AG04449 (cell line): Measurements from ENCODE around the gene ZNF667.

Source experiments
- CTCF ChIA-PET: fragments of 350-600 bp; formaldehyde crosslinking; extraction: SDS; loops from one replicate; lab custom pipeline; 2021; ENCODE audit warnings: antibody characterized with exemption; lab: Yijun Ruan, JAX
- POLR2A ChIA-PET: fragments of 400-600, 350-600 bp; formaldehyde crosslinking; extraction: SDS; loops from one replicate; lab custom pipeline; 2020; ENCODE audit warnings: antibody characterized with exemption, inconsistent platforms; lab: Yijun Ruan, JAX
- DNase-seq: peaks from one replicate; pipeline ENCODE4 v3.0.0-alpha.2; 2010; ENCODE audit warnings: low read depth, low spot score
- H3K4me3 ChIP-seq: 2 replicates; pipeline ENCODE4 v1.5.1; 2011; ENCODE audit warnings: low read depth, mild to moderate bottlenecking, control low read depth, low read length
- TF ChIP-seq, protein P1 (sequence below): IDR thresholded peaks from one replicate; pipeline ENCODE4 v1.5.1; 2011; ENCODE audit warnings: mild to moderate bottlenecking, moderate library complexity, low read length, control low read depth, inconsistent platforms; ENCODE audit not compliant: insufficient read depth; ENCODE audit errors: missing control alignments

ZNF667 gene

DNA sequence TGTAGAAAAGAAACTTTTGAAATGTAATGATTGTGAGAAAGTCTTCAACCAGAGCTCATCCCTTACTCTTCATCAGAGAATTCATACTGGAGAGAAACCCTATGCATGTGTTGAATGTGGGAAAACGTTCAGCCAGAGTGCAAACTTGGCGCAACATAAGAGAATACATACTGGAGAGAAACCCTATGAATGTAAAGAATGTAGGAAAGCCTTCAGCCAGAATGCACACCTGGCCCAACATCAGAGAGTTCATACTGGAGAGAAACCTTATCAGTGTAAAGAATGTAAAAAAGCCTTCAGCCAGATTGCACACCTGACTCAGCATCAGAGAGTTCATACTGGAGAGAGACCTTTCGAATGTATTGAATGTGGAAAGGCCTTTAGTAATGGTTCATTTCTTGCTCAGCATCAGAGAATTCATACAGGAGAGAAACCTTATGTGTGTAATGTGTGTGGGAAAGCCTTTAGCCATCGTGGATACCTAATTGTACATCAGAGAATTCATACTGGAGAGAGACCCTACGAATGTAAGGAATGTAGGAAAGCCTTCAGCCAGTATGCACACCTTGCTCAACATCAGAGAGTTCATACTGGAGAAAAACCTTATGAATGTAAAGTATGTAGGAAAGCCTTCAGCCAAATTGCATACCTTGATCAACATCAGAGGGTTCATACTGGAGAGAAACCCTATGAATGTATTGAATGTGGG lies 53.7 kb downstream of the ZNF667 start:
- TF ChIP-seq, protein P1, sequence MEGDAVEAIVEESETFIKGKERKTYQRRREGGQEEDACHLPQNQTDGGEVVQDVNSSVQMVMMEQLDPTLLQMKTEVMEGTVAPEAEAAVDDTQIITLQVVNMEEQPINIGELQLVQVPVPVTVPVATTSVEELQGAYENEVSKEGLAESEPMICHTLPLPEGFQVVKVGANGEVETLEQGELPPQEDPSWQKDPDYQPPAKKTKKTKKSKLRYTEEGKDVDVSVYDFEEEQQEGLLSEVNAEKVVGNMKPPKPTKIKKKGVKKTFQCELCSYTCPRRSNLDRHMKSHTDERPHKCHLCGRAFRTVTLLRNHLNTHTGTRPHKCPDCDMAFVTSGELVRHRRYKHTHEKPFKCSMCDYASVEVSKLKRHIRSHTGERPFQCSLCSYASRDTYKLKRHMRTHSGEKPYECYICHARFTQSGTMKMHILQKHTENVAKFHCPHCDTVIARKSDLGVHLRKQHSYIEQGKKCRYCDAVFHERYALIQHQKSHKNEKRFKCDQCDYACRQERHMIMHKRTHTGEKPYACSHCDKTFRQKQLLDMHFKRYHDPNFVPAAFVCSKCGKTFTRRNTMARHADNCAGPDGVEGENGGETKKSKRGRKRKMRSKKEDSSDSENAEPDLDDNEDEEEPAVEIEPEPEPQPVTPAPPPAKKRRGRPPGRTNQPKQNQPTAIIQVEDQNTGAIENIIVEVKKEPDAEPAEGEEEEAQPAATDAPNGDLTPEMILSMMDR = no peak
- no peak overlapping the region for H3K4me3 ChIP-seq
- ChIA-PET CTCF (no interaction called here), POLR2A (no interaction called here)
- DNase-seq = no peak

DNA sequence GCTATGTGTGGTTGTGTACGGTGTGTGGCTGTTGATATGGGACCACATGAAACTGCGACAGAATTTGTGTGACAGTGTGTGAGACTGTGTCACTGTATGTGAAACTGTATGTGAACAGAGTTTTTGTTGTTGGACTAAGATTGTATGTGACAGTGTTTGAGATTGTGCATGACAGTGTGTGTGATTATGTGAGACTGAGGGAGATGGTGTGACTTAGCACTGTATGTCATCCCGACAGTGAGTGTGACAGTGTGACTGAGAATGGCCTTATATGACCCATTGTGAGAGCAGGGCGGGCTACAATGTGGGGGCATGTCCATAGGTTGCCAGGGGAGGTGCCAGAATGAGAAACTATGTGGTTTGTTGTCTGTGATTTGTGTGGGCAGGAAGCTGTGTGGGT lies 72.1 kb downstream of the ZNF667 start:
- ChIA-PET POLR2A (no interaction called here), CTCF (no interaction called here)
- DNase-seq = no peak
- TF ChIP-seq, protein P1 = no peak
- peak overlapping the region; percentile 98 for H3K4me3 ChIP-seq

GRCh38 chr19:56404705-56405056 lies 72.5 kb downstream of the ZNF667 start:
- no peak for DNase-seq
- TF ChIP-seq, protein P1 = no peak
- POLR2A ChIA-PET = no interaction called here
- peak overlapping the region; percentile 98 for H3K4me3 ChIP-seq
- CTCF ChIA-PET = no interaction called here

DNA sequence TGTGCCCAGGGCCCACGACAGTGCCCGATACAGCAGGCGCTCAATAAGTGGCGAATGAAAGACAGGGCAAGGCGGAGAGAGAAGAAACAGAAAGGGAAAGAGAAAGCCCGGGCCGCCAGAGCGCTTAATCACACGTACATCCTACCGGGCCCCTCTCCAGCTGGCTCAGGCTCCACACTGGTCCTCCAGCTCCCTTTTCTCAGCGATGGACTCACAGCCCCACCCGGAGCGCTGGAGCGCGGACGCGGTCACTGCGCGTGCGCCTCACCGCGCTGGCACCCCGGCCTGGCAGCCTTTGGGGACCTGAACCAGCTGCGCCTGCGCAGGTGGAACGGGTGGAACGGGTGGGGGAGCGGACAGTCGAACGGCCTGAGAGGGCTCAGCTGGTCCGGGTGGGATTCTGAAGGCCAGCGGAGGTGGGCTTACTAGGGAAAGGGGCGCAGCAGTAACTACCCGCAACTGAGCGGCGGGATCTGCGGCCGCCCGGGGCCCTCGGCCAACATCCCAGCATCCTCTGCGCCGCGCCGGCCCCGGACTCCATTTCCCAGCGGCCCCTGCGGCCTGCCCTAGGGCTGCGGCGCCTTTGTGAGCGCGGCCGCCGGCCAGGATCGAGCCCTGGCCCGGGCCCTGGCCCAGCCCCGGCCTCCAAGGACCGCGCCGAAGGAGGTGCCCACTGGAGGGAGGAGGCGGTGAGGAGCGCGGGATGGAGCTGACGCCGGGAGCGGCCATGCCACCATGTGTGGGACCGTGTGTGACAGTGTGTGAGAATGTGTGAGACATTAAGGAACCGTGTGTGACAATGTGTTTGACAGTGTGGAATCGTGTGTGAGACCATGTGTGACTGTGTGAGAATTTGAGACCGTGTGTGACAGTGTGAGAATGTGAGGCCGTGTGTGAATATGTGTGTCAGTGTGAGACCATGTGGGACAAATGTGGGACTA lies 73.1 kb downstream of the ZNF667 start, which contains the start of gene ZNF583:
Gene ZNF583 (plus strand): TSS at position 569 of the 941 bp plus-strand sequence. CDS start 2,783 bp downstream, outside the sequence.
- peak; percentile 70 for DNase-seq
- ChIA-PET POLR2A (interaction anchor here (0.6 to 1.2 kb wide), 2 partner anchors 10 to 739 kb away, joined by 3 to 4 read pairs; partner anchors contain the start of gene ZNF582), CTCF (interaction anchor here (4.1 kb wide), 1 partner anchor 11 kb away, joined by 25 read pairs; the partner anchor contains the start of gene ZNF582)
- TF ChIP-seq, protein P1 = no peak
- H3K4me3 ChIP-seq = peak within 1 kb of the TSS; percentile 98

DNA sequence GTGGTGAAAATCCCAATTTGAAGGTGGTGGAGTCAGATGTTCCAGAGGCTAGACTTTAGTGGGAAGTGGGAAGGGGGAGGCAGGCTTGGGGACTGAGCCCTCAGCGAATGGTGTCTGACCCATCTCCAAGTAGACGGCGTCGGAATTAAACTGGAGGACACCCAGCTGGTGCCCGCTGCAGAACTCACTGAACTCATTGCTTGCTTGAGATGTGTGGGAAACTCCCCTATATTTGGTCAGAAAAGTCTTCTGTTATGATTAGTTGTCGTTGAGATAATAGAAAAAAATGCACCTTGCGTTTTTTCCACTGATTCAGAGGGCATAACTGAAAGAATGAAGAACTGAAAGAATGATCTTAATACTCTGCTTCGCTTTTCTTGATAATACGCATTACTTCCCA lies 73.9 kb downstream of the ZNF667 start:
- no peak for DNase-seq
- TF ChIP-seq, protein P1 = no peak
- CTCF ChIA-PET = interaction anchor here (4.1 kb wide), 1 partner anchor 10 kb away, joined by 25 read pairs; the partner anchor contains the start of gene ZNF582
- H3K4me3 ChIP-seq = peak overlapping the region; percentile 98
- POLR2A ChIA-PET = interaction anchor here (0.6 to 1.2 kb wide), 2 partner anchors 10 to 738 kb away, joined by 3 to 4 read pairs; partner anchors contain the start of gene ZNF582
